Gastrocnemius medialis (tissue), 4 donors: Measurements from ENCODE around the gene TTC32.

Experiments used
- POLR2A ChIP-seq, 2 donors: fragments of 450-650 bp; IDR thresholded peaks; one replicate each; pipeline ENCODE4 v1.6.1; 2017; ENCODE audit warnings: antibody characterized with exemption in 2 of 2, mild to moderate bottlenecking in 2 of 2, moderate library complexity in 2 of 2
- TF ChIP-seq, protein P1 (sequence below), 5 experiments: fragments of 450-650 bp in 3 of 5; fragments of 200-600 bp in 2 of 5; sonication (generic) in 2 of 5; IDR thresholded peaks in 4 of 5; conservative IDR thresholded peaks in 1 of 5; 1 replicate in 4 of 5; 2 replicates in 1 of 5; pipeline ENCODE4 v1.5.1; 2016 to 2019; ENCODE audit warnings: antibody characterized with exemption in 5 of 5, mild to moderate bottlenecking in 3 of 5, moderate library complexity in 3 of 5

DNA sequence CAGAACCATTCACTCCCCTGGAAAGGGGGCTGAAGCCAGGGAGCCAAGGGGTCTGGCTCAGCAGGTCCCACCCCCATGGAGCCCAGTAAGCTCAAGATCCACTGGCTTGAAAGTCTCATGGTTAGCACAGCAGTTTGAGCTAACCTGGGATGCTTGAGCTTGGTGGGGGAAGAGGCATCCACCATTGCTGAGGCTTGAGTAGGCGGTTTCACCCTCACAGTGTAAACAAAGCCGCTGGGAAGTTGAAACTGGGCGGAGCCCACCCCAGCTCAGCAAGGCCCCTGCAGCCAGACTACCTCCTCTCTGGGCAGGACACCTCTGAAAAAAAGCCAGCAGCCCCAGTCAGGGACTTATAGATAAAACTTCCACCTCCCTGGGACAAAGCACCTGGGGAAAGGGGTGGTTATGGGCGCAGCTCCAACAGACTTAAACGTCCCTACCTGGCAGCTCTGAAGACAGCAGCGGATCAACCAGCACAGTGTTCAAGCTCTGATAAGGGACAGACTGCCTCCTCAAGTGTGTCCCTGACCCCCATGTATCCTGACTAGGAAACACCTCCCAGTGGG is 14.7 kb upstream of the TTC32 start:
- TF ChIP-seq POLR2A (IDR thresholded peaks at IDR 0.05), result no peak
- TF ChIP-seq, protein P1, sequence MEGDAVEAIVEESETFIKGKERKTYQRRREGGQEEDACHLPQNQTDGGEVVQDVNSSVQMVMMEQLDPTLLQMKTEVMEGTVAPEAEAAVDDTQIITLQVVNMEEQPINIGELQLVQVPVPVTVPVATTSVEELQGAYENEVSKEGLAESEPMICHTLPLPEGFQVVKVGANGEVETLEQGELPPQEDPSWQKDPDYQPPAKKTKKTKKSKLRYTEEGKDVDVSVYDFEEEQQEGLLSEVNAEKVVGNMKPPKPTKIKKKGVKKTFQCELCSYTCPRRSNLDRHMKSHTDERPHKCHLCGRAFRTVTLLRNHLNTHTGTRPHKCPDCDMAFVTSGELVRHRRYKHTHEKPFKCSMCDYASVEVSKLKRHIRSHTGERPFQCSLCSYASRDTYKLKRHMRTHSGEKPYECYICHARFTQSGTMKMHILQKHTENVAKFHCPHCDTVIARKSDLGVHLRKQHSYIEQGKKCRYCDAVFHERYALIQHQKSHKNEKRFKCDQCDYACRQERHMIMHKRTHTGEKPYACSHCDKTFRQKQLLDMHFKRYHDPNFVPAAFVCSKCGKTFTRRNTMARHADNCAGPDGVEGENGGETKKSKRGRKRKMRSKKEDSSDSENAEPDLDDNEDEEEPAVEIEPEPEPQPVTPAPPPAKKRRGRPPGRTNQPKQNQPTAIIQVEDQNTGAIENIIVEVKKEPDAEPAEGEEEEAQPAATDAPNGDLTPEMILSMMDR (IDR thresholded peaks at IDR 0.05 in 4 of 5, conservative IDR thresholded peaks at IDR 0.05 in 1 of 5), result no peak
